Osteoblast (primary cell): ENCODE measurements around the gene IL17REL. TPM values are rescaled to one million over a fixed set of nuclear protein-coding genes. Genes with fewer than 3 reads are reported as not detected.

Experiments
- DNase-seq: peaks from one replicate; pipeline ENCODE4 v3.0.0; 2011; ENCODE audit warnings: low spot score, mixed read lengths; ENCODE audit not compliant: insufficient read length; ENCODE audit errors: missing footprints
- H2AFZ ChIP-seq: 2 replicates; pipeline ENCODE4 v1.6.0; 2011; ENCODE audit warnings: mild to moderate bottlenecking, low read length
- H3K27ac ChIP-seq: 2 replicates; pipeline ENCODE4 v1.5.1; 2011; ENCODE audit warnings: mild to moderate bottlenecking, low read depth, low read length, moderate library complexity
- H3K27me3 ChIP-seq: 2 replicates; pipeline ENCODE4 v1.6.0; 2012; ENCODE audit warnings: mild to moderate bottlenecking, control low read depth, inconsistent platforms, low read length, moderate library complexity; ENCODE audit not compliant: insufficient read depth
- H3K36me3 ChIP-seq: 2 replicates; pipeline ENCODE4 v1.5.1; 2011; ENCODE audit warnings: mild to moderate bottlenecking, low read length, control low read depth, moderate library complexity; ENCODE audit not compliant: insufficient read depth
- H3K4me1 ChIP-seq: 2 replicates; pipeline ENCODE4 v1.5.1; 2011; ENCODE audit warnings: mild to moderate bottlenecking, low read length, control low read depth, moderate library complexity; ENCODE audit not compliant: insufficient read depth
- H3K4me2 ChIP-seq: 2 replicates; pipeline ENCODE4 v1.6.0; 2011; ENCODE audit warnings: mild to moderate bottlenecking, low read length; ENCODE audit not compliant: insufficient read depth
- H3K4me3 ChIP-seq: fragments of 200-600 bp; sonication (generic); 3 replicates; pipeline ENCODE4 v1.5.1; 2012; ENCODE audit warnings: mild to moderate bottlenecking, low read length, inconsistent platforms; ENCODE audit not compliant: insufficient read depth
- H3K79me2 ChIP-seq: 2 replicates; pipeline ENCODE4 v1.6.0; 2012; ENCODE audit warnings: mild to moderate bottlenecking, low read length, control low read depth, inconsistent platforms; ENCODE audit not compliant: insufficient read depth
- H3K9me3 ChIP-seq: 2 replicates; pipeline ENCODE4 v1.5.1; 2011; ENCODE audit warnings: low read depth, low read length, control low read depth
- H4K20me1 ChIP-seq: 2 replicates; pipeline ENCODE4 v1.6.0; 2012; ENCODE audit warnings: mild to moderate bottlenecking, low read length, control low read depth; ENCODE audit not compliant: insufficient read depth
- total RNA-seq: library from RNA; depleted of rRNA; stranded (reverse); fragments of >200 nt; gene quantifications from 2 replicates; pipeline ENCODE4 v1.2.3, GENCODE V29; 2012
- TF ChIP-seq, protein P1 (sequence below): IDR thresholded peaks from 2 replicates; pipeline ENCODE4 v1.5.1; 2011; ENCODE audit warnings: mild to moderate bottlenecking, low read depth, low read length, moderate library complexity; ENCODE audit errors: extremely low read depth

Gene IL17REL
- total RNA-seq, 1 donor = not detected

DNA sequence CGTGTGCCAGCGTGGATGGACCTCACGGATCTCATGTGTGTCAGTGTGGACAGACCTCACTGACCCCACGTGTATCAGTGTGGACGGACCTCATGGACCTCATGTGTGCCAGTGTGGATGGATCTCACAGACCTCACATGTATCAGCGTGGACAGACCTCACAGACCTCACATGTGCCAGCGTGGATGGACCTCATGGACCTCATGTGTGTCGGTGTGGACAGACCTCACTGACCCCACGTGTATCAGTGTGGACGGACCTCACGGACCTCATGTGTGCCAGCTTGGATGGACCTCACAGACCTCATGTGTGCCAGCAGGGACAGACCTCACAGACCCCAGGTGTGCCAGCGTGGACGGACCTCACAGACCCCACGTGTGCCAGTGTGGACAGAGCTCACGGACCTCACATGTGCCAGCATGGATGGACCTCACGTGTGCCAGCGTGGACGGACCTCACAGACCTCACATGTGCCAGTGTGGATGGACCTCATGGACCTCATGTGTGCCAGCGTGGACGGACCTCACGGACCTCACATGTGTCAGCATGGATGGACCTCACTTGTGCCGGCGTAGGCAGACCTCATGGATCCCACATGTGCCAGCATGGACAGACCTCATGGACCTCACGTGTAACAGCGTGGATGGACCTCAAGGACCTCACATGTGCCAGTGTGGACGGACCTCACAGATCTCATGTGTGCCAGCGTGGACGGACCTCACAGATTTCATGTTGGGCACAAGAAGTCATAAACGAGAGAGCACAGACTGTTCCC, 27.3 kb upstream of the IL17REL start:
- H3K27me3 ChIP-seq = no peaks in the 10 kb centered on the region
- no peak overlapping the region for H3K4me3 ChIP-seq
- no peaks in the 10 kb centered on the region for H3K4me1 ChIP-seq
- no peak overlapping the region for H2AFZ ChIP-seq
- H3K36me3 ChIP-seq = no peaks in the 10 kb centered on the region
- TF ChIP-seq, protein P1, sequence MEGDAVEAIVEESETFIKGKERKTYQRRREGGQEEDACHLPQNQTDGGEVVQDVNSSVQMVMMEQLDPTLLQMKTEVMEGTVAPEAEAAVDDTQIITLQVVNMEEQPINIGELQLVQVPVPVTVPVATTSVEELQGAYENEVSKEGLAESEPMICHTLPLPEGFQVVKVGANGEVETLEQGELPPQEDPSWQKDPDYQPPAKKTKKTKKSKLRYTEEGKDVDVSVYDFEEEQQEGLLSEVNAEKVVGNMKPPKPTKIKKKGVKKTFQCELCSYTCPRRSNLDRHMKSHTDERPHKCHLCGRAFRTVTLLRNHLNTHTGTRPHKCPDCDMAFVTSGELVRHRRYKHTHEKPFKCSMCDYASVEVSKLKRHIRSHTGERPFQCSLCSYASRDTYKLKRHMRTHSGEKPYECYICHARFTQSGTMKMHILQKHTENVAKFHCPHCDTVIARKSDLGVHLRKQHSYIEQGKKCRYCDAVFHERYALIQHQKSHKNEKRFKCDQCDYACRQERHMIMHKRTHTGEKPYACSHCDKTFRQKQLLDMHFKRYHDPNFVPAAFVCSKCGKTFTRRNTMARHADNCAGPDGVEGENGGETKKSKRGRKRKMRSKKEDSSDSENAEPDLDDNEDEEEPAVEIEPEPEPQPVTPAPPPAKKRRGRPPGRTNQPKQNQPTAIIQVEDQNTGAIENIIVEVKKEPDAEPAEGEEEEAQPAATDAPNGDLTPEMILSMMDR = no peak
- H3K9me3 ChIP-seq = no peaks in the 10 kb centered on the region
- H4K20me1 ChIP-seq = no peaks in the 10 kb centered on the region
- DNase-seq = peak; percentile 57
- no peaks in the 10 kb centered on the region for H3K79me2 ChIP-seq
- no peak overlapping the region for H3K27ac ChIP-seq
- no peak overlapping the region for H3K4me2 ChIP-seq

DNA sequence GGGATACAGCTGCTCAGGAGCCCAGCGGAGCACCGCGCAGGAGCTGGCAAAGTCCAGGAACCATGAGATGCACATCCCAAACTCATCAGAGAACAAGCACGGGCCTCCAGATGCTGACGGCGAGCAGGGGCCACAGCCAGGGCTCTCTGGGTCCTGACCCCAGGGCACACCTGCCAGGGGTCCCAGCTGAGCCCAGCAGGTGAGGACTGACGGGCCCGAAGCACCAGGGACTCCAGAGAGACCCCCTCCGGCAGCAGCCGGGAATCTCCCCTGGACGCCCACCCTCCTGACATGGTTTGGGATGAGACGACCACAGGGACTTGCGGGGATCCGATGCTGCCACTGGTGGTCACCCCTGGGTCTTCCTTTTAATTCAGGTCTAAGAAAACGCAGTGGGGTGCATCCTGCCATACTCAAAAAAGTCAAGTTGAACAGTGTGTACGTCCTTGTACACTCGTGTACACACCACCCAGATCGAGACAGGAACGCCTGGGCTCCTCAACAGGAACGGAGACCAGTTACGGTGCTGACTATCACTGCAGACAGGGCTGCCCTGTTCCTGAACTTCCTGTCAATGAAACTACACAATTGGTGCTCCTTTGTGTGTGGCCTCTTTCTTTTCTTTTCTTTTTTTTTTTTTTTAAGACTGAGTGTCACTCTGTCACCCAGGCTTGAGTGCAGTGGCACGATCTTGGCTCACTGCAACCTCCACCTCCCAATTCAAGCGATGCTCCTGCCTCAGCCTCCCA, 23.6 kb upstream of the IL17REL start:
- H3K9me3 ChIP-seq = no peaks in the 10 kb centered on the region
- H3K4me2 ChIP-seq = no peak overlapping the region
- no peak overlapping the region for H3K27ac ChIP-seq
- peak; percentile 51 for DNase-seq
- H3K4me1 ChIP-seq = no peaks in the 10 kb centered on the region
- no peak overlapping the region for H3K4me3 ChIP-seq
- TF ChIP-seq, protein P1 = no peak
- H2AFZ ChIP-seq = no peak overlapping the region
- no peaks in the 10 kb centered on the region for H3K27me3 ChIP-seq
- H3K79me2 ChIP-seq = no peaks in the 10 kb centered on the region
- no peaks in the 10 kb centered on the region for H3K36me3 ChIP-seq
- no peaks in the 10 kb centered on the region for H4K20me1 ChIP-seq

DNA sequence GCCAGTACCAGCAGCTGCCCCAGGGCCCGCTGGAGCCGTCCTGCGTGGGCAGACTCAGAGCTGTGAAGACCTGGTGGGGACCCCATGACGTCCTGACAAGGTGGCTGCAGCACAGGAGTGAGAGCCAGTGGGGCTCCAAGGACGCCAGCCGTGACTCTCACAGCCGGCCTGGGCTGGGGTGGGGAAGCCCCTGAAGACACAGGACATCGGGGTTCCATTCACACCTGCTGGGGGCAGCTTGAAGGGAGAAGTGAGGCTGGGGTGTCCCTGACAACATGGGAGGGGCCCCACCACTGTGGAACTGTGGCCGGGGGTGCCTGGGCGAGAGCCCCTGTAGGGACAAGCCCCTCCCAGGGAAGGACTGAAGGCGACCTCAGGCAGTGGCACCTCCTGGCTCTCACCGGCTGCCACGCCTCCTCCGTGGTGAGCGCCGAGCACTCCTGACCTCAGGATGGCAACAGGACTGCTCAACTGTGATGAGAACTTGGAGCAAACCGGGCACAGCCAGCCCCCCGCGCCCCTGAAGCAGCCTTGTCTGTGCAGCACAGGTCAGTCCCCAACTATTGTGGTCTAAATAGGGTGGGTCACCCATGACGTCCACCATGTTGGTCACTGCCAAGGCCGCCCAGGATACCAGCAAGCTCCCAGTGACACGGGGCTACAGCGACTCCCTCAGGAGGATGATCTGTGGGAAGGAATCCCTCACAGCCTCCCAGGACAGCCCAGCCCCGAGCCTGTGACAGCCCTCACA, 22.7 kb upstream of the IL17REL start:
- Histone ChIP-seq H3K4me1 (no peaks in the 10 kb centered on the region), H3K79me2 (no peaks in the 10 kb centered on the region), H3K4me3 (no peak overlapping the region), H3K36me3 (no peaks in the 10 kb centered on the region), H3K9me3 (no peaks in the 10 kb centered on the region), H3K27ac (no peak overlapping the region), H3K27me3 (no peaks in the 10 kb centered on the region), H2AFZ (no peak overlapping the region), H3K4me2 (no peak overlapping the region), H4K20me1 (no peaks in the 10 kb centered on the region)
- DNase-seq = peak; percentile 76
- TF ChIP-seq, protein P1 = no peak
